GM04504 (cell line): ENCODE results near the gene CCDC85B.
"Not testable (repeated sequence)": the region's sequence is repeated elsewhere in the genome, so short reads cannot be mapped to it uniquely, and the experiment has no call there.

Source experiments
- DNase-seq: peaks from one replicate; pipeline ENCODE4 v3.0.0-alpha.2; 2012; ENCODE audit warnings: low read depth

The CCDC85B gene

DNA sequence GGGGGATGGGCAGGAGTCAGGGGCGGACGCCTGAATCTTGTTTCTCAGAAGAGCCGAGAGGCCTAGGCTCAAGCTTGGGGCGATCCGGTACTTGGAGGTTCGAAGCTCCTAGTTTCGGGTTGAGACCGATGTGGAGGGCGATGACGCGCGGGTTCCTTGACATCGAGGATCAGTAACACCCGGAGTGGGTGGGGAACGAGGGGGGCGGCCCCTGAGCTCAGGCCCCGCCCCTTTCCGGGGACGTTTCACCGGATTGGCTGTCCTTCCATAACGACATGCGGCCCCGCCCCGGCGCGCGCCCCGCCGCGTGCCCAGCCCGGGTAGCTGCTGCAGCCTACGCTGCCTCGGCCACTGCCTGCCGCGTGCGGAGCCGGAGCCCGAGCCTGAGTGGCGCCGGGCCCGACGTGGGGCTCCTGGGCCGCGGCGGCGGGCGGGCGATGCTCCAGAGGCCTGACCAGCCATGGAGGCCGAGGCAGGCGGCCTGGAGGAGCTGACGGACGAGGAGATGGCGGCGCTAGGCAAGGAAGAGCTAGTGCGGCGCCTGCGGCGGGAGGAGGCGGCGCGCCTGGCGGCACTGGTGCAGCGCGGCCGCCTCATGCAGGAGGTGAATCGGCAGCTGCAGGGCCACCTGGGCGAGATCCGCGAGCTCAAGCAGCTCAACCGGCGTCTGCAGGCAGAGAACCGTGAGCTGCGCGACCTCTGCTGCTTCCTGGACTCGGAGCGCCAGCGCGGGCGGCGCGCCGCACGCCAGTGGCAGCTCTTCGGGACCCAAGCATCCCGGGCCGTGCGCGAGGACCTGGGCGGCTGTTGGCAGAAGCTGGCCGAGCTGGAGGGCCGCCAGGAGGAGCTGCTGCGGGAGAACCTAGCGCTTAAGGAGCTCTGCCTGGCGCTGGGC lies at the start of gene CCDC85B:
CCDC85B (plus strand) TSS at position 350 of the 895 bp plus-strand sequence; CDS start at position 461, 111 bp downstream.
- DNase-seq = peak; percentile 93

DNA sequence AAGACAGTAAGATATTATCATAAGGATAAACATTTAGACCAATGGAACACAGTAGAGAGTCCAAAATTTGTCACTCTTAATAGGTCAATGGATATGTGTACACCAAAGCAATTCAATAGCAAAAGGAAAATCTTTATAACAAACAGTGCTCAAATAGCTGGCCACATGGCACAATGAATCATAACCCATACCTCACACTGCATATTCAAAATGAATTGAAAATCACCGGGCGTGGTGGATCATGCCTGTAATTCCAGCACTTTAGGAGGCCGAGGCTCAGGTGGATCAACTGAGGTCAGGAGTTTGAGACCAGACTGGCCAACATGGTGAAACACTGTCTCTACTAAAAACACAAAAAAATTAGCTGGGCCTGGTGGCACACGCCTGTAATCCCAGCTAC lies 48.3 kb upstream of the CCDC85B start:
- DNase-seq = no peak

DNA sequence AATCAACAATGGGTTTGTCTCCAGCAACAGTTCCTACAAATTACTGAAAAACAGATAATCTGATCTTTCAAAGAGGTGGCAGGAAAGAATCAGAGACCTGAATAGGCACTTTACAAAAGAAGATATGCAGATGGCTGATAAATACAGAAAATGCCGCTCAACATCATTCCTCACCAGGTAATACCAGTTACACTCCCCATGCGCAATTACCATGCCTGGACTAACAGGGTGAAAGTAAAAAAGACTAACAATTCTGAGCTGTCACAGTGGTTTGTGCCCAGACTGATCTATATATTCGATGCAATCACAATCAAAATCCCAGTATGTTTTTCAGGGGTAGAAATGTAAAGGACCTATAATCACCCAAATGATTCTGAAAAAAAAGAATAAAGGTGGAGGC lies 46.7 kb upstream of the CCDC85B start:
- no peak for DNase-seq

DNA sequence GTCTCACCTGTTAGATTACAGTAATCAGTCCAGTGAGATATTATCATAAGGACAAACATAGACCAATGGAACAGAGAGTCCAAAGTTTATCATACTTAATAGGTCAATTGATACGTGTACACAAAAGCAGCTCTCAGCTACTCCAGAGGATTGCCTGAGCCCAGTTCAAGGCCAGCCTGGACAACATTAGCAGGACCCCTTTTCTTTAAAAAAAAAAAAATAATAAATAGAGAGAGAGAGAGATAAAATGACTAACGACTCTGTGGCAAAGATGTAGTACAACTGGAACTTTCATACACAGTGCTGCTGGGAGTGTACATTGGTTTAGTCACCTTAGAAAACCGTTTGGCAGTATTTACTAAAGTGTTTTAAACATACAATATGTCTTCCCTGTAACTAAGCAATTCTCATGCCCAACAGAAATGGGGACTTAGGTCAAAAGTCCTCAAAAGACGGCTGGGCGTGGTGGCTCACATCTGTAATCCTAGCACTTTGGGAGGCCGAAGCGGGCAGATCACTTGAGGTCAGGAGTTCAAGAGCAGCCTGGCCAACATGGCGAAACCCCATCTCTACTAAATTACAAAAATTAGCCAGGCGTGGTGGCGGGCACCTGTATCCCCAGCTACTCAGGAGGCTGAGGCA lies 46.1 kb upstream of the CCDC85B start:
- DNase-seq = no peak

DNA sequence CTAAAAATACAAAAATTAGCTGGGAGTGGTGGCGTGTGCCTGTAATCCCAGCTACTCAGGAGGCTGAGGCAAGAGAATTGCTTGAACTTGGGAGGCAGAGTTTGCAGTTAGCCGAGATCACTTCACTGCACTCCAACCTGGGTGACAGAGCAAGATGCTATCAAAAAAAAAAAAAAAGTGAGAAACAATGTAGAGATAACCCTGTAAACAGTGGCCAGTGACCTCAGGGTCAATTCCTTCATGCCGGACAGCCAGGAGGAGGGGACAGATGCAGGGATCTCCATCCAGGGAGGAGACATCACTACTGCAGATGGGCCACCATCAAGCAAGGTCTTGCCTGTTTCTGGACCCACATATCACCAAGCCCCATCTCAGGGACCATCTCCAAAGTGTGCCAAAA lies 42.7 kb upstream of the CCDC85B start:
- no peak for DNase-seq

DNA sequence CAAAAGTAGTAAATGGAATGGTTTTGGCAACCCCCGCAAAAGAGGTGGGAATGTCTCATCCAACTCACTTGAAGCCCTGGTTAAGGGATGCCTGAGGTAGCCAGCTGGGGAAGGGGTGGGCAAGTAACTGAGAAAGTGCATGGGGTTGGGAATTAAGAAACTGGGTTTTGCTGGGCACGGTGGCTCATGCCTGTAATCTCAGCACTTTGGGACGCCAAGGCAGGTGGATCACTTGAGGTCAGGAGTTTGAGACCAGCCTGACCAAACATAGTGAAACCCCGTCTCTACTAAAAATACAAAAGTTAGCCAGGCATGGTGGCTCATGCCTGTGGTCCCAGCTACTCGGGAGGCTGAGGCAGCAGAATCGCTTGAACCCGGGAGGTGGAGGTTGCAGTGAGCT lies 41.8 kb upstream of the CCDC85B start:
- not testable (repeated sequence) for DNase-seq

DNA sequence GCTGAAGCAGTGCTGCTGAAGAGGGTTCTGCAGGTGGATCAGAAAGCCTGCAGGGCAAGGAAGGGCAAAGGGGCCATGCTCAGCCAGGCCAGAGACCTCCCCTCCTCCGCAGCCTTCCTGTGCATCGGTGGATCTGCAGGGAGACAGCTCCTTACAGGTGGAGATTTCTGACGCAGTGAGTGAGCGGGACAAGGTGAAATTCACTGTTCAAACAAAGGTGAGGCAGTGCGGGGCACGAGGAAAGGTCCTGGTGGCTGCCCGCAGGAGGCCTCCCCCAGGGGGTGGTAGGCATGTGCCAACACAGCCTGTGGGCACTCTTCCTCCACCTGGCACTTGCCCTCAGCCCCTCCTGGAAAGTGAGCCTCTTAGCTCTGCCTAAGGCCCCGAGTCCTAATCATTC lies 41.1 kb upstream of the CCDC85B start:
- no peak for DNase-seq

DNA sequence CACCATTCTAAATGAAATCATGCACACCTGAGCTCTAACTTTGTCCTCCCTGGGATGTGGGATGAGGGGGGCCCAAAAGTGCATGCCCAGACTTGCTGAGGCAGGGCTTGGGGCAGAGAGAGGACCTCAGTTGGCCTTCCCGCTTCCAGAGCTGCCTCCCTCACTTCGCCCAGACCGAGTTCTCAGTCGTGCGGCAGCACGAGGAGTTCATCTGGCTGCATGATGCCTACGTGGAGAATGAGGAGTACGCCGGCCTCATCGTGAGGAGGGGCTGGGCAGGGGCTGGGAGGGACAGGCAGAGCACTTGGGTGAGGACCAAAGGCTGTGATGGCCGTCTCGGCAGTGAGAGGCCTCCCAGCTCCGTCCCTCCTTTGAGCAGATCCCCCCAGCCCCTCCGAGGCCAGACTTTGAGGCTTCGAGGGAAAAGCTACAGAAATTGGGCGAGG lies 40.7 kb upstream of the CCDC85B start:
- DNase-seq = no peak

DNA sequence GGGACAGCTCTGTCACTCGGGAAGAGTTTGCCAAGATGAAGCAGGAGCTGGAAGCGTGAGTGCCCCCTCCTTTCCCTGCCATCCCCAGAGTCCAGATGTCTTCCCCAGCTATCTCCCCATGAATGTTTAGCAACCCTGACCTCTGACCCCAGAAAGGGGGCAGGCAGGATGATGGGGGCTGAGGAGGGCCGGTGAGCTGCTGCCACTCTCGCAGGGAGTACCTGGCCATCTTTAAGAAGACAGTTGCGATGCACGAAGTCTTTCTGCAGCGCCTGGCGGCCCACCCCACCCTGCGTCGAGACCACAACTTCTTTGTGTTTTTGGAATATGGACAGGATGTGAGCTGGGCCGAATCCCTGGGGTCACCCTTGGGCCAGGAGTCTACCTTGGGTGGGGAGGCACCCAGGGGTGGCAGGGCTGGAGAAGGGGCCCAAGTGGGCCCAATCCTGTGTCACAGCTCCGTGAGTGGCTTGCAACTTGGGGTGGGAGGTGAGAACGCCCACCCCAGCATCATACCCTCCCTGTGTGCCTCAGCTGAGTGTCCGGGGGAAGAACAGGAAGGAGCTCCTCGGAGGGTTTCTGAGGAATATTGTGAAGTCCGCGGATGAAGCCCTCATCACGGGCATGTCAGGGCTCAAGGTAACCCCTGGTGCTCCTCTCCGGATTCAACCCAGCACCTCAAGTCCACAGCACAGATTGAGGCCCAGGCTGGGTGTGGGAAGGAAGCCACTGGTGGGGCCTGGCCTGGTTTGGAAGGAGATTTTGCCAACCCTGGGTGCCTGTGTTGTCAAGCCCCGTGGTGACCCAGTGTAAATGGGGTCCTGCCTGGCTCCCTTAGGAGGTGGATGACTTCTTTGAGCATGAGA lies 40.0 kb upstream of the CCDC85B start:
- DNase-seq = no peak

DNA sequence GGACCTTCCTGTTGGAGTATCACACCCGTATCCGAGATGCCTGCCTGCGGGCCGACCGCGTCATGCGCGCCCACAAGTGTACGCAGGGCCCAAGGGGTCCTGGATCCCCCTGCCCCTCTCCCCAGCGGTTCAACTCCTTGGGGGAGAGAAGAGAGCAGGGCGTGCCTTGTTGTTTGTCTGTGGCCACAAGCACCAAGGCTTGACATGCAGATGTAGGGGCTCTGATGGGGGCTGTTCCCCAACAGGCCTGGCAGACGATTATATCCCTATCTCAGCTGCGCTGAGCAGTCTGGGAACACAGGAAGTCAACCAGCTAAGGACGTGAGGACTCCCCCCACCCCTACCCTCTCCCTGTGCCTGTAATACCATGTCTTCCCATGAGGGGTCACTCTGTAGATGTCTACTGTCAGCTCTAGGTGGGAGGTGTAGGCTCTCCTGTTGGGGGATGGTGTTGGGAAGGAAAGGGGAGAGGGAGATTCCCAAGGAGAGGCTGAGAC lies 39.3 kb upstream of the CCDC85B start:
- DNase-seq = no peak

DNA sequence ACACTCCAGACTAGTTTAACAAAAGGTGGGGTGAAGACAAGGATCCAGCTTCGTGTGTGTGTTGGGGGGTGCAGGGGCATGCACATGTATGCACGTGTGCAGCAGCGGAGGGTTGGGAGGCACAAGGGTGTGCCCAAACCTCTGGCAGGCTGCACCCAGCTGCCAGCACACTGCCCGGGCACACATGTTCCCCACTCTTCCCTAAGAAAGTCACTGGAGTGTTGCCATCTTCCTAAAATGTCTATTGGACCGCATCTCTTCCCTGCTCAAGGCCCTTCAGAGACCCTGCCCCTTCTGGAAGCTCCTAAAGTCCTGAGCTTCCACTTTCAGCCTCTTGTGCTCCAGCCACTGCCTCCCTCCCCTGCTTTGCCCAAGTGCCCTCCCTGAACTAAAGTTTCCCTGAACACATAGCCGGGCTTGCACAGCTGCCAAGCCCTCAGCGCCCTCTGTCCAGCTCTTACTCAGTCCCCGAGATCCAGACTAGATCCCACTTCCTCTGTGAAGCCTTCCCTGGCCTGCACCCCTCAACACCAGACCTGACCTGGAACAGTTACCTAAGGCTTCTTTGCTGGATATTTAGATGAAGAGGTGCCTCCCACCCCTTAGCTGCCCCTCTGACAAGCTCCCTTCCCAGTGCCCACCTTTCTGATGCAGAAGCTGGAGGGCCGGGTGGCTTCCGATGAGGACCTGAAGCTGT lies 38.5 kb upstream of the CCDC85B start:
- DNase-seq = no peak

DNA sequence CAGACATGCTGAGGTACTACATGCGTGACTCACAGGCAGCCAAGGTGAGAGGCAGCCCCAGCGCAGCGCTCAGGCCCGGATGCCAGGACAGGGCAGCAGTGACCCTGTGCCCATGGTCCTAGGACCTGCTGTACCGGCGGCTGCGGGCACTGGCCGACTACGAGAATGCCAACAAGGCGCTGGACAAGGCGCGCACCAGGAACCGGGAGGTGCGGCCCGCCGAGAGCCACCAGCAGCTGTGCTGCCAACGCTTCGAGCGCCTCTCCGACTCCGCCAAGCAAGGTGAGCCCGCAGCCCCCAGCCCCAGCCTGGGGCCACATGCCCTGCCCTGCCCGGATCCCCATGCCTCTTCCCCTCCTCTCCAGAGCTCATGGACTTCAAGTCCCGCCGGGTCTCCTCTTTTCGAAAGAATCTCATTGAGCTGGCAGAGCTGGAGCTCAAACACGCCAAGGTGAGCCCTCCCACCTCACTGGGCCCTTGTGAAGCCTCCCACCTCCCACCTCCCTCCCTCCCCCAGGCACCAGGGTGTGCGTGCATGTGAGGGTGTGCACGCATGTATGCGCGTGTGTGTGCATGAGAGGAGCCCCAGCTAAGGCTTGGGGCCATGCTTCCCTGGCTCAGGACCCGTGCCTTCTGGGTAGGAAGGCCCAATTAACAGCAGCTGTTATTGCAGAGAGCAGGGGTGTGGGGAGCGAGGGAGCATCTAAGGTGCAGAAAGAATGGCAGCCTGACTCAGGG lies 37.8 kb upstream of the CCDC85B start:
- no peak for DNase-seq

DNA sequence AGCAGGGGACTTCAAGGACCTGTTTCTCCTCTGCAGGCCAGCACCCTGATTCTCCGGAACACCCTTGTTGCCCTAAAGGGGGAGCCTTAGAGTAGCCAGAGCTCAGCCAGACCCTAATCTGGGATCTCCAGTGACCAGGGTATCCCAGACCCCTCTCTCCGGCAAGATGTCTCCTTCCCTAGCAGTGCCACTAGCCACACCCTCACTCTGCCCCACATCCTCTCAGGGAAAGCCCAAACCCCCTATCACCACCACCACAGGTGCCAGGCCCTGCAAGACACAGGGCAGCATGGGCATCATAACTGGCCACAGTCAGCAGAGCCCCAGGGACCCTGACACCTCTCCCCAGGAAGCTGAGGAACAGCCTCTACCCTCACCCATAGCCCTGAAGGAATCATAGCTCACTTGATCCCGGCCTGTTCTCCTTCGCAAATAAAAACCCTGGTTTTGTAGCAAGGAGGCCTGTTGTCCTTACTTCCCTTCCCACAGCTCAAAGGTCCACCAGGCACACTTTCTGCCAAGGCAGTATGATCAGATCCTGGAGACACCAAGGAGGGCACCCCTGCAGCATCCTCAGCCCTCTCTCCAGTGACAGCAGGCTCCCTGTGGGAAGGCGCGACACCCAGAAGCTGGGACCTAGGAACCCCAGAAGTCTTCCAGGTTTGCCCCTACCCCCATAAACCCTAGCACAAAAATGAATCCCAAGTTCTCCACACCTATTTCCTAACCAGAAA lies 37.1 kb upstream of the CCDC85B start:
- no peak for DNase-seq

DNA sequence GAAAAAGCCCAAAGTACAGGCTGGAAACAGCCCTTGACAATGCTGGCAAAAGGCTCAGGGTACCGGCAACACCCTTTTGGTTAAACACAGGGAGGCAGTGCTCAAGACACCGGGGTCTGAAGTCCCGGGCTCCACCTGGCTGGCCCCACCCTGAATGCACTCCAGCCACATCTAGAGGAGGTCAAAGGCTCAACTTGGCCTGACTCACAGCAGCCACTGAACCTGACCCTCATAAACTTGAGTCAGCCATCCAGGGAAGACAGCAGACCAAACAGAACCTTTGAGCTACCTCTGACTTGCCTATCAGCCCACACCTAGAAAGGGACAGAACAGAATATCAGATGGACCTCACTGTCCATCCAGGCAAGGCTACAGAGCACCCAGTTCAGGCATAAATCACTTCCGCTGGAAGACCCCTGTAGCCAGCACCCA lies 36.3 kb upstream of the CCDC85B start:
- no peak for DNase-seq

DNA sequence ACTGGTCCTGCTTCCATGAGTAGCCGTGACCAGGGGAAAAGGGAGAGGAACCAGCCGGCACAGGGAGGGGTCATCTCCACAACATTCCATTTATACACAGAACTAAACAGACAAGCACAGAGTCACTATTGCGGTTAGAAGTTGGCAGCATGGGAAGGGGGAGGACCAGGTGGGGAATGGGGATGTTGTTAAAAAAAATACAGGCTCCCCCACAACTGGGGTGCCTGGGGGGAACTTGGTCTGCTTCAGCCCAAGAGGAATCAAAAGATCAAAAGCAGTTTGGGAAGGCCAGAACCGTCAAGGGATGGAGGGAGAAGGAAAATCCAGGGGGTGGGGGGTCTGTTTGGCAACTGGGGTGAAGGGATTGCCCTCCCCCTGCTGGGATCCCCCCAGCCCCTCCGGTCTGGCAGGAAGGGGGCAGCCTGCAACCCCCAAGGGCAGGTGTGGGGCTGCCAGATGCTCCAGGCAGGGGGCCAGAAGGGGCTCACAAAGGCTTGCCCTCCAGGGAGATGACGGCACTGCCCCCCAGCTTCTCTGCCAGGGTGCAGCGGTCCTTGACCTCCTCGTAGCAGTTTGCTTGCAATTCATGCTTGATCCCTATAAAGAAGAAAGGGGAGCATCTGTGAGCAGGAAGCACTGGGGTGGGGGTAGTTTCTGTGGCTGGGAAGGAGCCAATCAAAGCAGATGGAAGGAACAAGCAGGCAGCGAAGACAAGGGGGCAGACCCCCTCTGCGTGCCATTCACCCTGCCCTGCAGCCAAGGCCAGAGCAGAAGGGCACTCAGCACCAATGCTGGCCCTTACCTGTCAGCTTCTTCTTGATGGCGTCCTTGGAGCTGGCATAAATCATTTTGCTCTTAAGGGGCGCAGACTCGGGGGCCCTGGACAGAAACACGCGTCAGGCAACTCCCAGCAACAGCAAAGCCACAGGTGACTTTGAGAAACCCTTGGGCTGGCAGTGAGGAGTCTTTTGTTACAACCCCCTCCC lies 35.3 kb upstream of the CCDC85B start:
- no peak for DNase-seq

DNA sequence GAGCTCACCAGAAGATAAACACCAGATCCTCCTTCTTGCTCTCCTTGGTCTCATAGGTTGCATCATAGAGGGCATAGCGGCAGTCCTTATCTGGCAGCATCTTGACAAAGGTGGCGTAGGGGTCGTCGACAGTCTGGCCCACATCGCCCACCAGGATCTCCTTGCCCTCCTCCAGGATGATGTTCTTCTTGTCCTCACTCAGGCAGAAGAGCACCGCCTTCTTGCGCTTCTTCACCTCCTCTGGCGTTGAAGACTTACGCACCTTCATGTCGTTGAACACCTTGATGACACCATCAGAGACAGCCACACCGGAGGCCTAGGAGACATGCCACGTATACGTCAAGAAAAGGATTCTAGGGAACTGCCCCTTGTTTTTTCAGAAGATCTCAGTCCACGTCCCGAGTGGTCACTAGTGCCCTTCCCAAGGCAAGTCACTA lies 34.5 kb upstream of the CCDC85B start:
- no peak for DNase-seq

DNA sequence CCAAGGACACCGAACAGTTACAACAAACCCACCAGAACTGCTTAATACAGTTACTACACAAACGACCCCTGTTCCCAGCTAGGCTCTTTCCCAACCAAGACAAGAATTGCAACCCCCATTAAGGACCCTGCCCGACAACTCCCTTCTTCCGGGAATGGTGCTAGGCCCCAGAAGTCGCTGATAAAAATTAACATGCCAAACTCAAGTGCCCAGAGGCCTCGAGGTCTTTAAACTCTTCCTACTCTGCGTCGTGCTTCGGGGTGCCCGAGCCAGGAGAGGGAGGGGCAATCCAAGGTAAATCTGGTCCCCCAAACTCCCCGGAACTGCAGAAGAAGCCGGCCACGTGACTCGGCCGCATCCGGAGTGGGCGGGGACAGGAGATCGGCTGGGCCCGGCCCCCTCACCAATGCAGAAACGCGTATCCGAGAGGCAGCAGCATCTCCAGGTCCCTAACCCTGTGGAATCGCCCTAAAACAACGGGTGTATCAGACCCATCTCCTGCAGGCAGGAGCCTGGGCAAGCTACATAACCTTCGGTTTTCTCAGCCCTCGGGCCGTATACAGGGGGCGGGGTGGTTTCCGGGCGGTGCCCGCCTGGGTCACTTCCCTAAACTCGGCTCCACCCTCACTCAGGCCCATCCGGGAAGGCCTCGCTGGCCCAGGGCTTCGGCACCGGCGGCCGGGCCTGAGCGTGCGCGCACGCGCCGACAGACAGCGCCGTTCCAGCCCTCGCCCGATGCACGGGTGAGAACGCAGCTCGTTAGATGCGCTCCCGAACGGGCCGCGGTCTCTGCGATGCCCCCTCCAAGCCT lies 33.6 kb upstream of the CCDC85B start:
- DNase-seq = peak; percentile 33

DNA sequence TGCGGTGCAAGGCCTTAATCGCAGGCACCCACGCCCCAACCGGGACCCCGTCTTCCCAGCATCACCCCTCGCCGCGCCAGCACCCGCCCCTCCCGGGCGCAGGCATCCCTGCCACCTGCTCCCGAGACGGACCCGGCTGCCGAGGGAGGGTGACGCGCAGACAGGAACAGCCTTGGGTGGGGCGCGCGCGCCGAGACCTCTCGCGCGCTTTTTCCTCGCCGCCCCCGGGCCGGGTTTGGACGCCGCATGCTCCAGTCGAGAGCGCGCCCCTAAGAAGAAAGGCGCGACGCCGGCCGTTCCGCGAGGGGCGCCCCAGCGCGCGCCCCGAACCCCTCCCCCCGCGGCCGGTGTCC lies 33.0 kb upstream of the CCDC85B start:
- DNase-seq = no peak
